ENCODE results near the gene COA1. TPM values are rescaled to one million over a fixed set of nuclear protein-coding genes. Genes with fewer than 3 reads are reported as not detected.
A peak's percentile ranks its signal among the peaks of the same experiment; 100 is the strongest.

The COA1 gene
- polyA plus RNA-seq, 1 experiment = 22.4 TPM

DNA sequence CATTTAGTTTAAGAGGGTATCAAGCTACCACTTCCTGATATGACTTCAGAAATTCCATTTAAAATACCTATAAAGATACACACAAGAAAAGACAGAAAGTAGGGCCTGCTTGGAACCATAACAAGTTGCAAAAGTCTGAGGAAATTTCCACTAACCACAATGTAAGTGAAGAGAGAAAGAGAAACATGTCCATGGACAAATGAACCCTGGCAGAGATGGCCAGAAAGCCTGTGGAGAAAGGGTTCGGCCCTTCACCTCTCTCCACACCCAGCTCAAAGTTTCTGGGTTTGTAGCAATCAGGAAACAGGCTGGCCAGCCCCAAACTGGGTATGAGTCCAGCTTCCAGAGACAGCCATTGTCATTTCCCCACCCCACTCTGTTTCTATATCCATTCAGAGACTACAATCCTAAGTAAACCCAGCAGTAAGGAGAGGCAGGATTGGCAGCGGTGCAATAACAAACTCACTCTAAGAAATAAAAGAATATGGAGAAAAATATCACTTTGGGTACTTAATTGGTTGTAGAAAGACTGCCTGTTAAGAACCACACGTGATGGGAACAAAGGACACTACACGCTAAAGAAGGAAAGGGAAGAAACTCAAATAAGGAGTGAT, 75.3 kb downstream of the COA1 start:
- TF ChIP-seq, protein P1, sequence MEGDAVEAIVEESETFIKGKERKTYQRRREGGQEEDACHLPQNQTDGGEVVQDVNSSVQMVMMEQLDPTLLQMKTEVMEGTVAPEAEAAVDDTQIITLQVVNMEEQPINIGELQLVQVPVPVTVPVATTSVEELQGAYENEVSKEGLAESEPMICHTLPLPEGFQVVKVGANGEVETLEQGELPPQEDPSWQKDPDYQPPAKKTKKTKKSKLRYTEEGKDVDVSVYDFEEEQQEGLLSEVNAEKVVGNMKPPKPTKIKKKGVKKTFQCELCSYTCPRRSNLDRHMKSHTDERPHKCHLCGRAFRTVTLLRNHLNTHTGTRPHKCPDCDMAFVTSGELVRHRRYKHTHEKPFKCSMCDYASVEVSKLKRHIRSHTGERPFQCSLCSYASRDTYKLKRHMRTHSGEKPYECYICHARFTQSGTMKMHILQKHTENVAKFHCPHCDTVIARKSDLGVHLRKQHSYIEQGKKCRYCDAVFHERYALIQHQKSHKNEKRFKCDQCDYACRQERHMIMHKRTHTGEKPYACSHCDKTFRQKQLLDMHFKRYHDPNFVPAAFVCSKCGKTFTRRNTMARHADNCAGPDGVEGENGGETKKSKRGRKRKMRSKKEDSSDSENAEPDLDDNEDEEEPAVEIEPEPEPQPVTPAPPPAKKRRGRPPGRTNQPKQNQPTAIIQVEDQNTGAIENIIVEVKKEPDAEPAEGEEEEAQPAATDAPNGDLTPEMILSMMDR (IDR thresholded peaks at IDR 0.05; ENCODE audit: low read depth, low read length) = no peak
- Histone ChIP-seq H3K4me3 (ENCODE audit: low read depth, low read length) (no peak overlapping the region), H3K27me3 (ENCODE audit: control insufficient read depth, insufficient read depth, low read length) (no peaks in the 10 kb centered on the region), H3K9me3 (ENCODE audit: control insufficient read depth, insufficient read depth, low read length) (no peaks in the 10 kb centered on the region), H3K27ac (ENCODE audit: low read depth, low read length) (no peak overlapping the region)
- no peak for DNase-seq (ENCODE audit: low read depth, low spot score)
- CTCF ChIA-PET = interaction anchor here (0.5 to 1.5 kb wide), 2 partner anchors 46 to 174 kb away, joined by 4 to 9 read pairs; no protein-coding TSS in a partner anchor
- POLR2A ChIA-PET = no interaction called here

DNA sequence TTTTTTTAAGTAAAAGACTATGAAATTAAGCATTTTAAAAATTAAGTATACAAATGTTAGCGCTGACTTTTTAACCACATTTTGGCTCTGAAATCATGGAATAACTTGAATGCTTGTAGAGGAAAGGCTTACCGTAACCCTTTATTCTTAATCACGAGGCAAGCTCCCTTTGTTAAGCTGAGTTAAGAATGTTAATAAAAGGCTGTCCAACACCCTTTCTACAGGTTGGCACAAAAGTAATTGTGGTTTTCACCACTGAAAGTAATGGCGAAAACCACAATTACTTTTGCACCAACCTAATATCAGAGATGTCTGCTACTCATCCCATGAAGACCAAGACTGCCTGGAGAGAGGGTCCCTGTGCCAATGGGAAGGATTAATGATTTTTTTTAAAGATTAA, 75.9 kb downstream of the COA1 start:
- Histone ChIP-seq H3K27me3 (ENCODE audit: control insufficient read depth, insufficient read depth, low read length) (no peaks in the 10 kb centered on the region), H3K27ac (ENCODE audit: low read depth, low read length) (no peak overlapping the region), H3K9me3 (ENCODE audit: control insufficient read depth, insufficient read depth, low read length) (no peaks in the 10 kb centered on the region), H3K4me3 (ENCODE audit: low read depth, low read length) (no peak overlapping the region)
- TF ChIP-seq, protein P1 (IDR thresholded peaks at IDR 0.05; ENCODE audit: low read depth, low read length) = no peak
- ChIA-PET POLR2A (no interaction called here), CTCF (interaction anchor here (0.5 to 1.5 kb wide), 2 partner anchors 46 to 175 kb away, joined by 4 to 9 read pairs; no protein-coding TSS in a partner anchor)
- no peak for DNase-seq (ENCODE audit: low read depth, low spot score)

DNA sequence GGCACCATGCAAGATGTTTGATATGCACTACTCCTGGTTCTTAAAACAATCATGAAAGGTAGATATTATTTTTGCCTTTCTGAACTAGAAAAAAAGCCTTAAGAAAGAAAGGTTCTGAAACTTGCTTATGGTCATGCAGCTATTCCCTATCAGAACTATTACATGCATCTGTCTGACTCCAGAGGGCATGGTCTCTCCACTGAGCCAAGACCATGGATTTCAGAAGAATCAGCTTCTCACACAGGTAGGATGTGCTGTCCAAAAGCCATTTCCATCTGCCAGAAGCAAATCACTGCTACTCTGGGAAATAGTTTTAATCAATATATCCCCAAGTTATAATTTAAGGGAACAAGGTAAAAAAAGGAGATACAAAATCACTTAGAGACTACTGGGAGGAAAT, 77.0 kb downstream of the COA1 start:
- CTCF ChIA-PET = interaction anchor here (1.5 to 4.8 kb wide), 2 partner anchors 48 to 187 kb away, joined by 5 to 37 read pairs; no protein-coding TSS in a partner anchor
- Histone ChIP-seq H3K9me3 (ENCODE audit: control insufficient read depth, insufficient read depth, low read length) (no peaks in the 10 kb centered on the region), H3K27me3 (ENCODE audit: control insufficient read depth, insufficient read depth, low read length) (no peaks in the 10 kb centered on the region), H3K4me3 (ENCODE audit: low read depth, low read length) (no peak overlapping the region), H3K27ac (ENCODE audit: low read depth, low read length) (no peak overlapping the region)
- TF ChIP-seq, protein P1 (IDR thresholded peaks at IDR 0.05; ENCODE audit: low read depth, low read length) = 0 out of 2 replicates have a peak, but pooled peaks have one; percentile 8
- no peak for DNase-seq (ENCODE audit: low read depth, low spot score)
- POLR2A ChIA-PET = no interaction called here

DNA sequence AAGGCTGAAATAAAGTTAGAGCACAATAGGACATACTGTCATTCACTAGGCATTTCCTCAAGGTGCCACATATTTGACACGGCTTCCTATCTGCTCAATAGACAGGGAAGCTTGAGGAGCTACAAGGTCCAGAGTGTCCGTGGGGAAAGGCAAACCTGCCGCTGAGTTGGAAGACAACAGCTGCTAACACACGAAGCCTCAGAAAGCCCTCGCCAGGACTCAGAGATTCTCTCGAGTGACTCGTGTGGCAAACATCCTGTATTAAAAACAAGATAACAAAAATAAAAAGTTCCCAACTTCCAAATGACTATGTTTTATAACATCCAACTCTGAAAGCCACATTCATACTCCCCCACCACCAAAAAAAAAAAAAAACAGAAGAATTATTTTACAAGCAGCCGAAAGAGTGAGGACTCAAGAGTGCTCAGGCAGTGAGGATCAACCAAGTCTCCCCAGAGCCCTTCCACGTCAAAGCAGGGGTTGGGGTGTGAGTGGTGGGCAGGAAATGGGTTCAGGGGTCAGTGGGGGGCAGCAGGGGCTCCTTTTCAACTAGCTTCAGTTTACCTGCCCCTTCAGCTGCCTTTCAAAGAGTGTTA, 78.8 kb downstream of the COA1 start:
- no peaks in the 10 kb centered on the region for H3K27me3 ChIP-seq (ENCODE audit: control insufficient read depth, insufficient read depth, low read length)
- ChIA-PET POLR2A (interaction anchor here (0.6 to 2.5 kb wide), 4 partner anchors 27 to 68 kb away, joined by 5 to 14 read pairs (median 7); partner anchors contain the start of gene STK17A), CTCF (interaction anchor here (0.9 to 4.8 kb wide), 5 partner anchors 19 to 189 kb away, joined by 3 to 37 read pairs (median 5); partner anchors contain the start of gene STK17A)
- TF ChIP-seq, protein P1 (IDR thresholded peaks at IDR 0.05; ENCODE audit: low read depth, low read length) = no peak
- H3K9me3 ChIP-seq (ENCODE audit: control insufficient read depth, insufficient read depth, low read length) = no peaks in the 10 kb centered on the region
- no peak overlapping the region for H3K4me3 ChIP-seq (ENCODE audit: low read depth, low read length)
- peak overlapping the region; percentile 98 for H3K27ac ChIP-seq (ENCODE audit: low read depth, low read length)
- DNase-seq (ENCODE audit: low read depth, low spot score) = peak; percentile 68

Measured in AG04450 (cell line).